ENCODE measurements around the gene DLGAP1. TPM values are rescaled to one million over a fixed set of nuclear protein-coding genes. Genes with fewer than 3 reads are reported as not detected.

Gene DLGAP1
- total and polyA plus RNA-seq, 10 donors: 0.11 to 6.0 (median 2.1) TPM

- WGBS, 5 donors: 86 to 91% (median 89%) methylated on average over 7 of the region's 7 CpGs
- no peak for TF ChIP-seq POLR2A (IDR thresholded peaks at IDR 0.05)
- TF ChIP-seq POLR2AphosphoS5 (IDR thresholded peaks at IDR 0.05): no peak
- no peak for DNase-seq
- intact Hi-C loops (cut with DNase I; ENCODE audit: low total_unique reads): no loop called here
- Histone ChIP-seq H3K4me3 (no peak overlapping the region), H3K9me3 (peaks cover 0 to 3% (median 0%) of the 10 kb centered on the region in 8 donors), H3K4me1 (no peaks in the 10 kb centered on the region), H3K27ac (no peak overlapping the region), H3K36me3 (no peaks in the 10 kb centered on the region), H3K27me3 (replicated peaks in 1 of 7) (no peaks in the 10 kb centered on the region)
These were observed 494.1 kb downstream of the DLGAP1 start for GRCh38 chr18:3960977-3961376.

GRCh38 chr18:3960142-3960541 lies 495.0 kb downstream of the DLGAP1 start:
- TF ChIP-seq CTCF (IDR thresholded peaks at IDR 0.05 in 8 of 11, conservative IDR thresholded peaks at IDR 0.05 in 3 of 11) (no peak), POLR2A (IDR thresholded peaks at IDR 0.05) (no peak), POLR2AphosphoS5 (IDR thresholded peaks at IDR 0.05) (no peak)
- Histone ChIP-seq H3K36me3 (no peaks in the 10 kb centered on the region), H3K4me3 (no peak overlapping the region), H3K9me3 (peaks cover 0 to 5% (median 0%) of the 10 kb centered on the region in 8 donors), H3K4me1 (no peaks in the 10 kb centered on the region), H3K27ac (no peak overlapping the region), H3K27me3 (replicated peaks in 1 of 7) (no peaks in the 10 kb centered on the region)
- WGBS, 5 donors: 75 to 85% (median 81%) methylated on average over 4 of the region's 4 CpGs
- intact Hi-C loops (cut with DNase I; ENCODE audit: low total_unique reads): no loop called here
- DNase-seq: no peak

GRCh38 chr18:3952031-3952430 lies 503.1 kb downstream of the DLGAP1 start:
- Histone ChIP-seq H3K9me3 (peaks cover 0 to 5% (median 0%) of the 10 kb centered on the region in 8 donors), H3K4me1 (no peaks in the 10 kb centered on the region), H3K4me3 (no peak overlapping the region), H3K27me3 (replicated peaks in 1 of 7) (no peaks in the 10 kb centered on the region), H3K27ac (no peak overlapping the region), H3K36me3 (no peaks in the 10 kb centered on the region)
- 82 to 92% (median 86%) methylated on average over 5 of the region's 5 CpGs for WGBS, 5 donors
- TF ChIP-seq POLR2AphosphoS5 (IDR thresholded peaks at IDR 0.05) (no peak), CTCF (IDR thresholded peaks at IDR 0.05 in 8 of 11, conservative IDR thresholded peaks at IDR 0.05 in 3 of 11) (no peak), POLR2A (IDR thresholded peaks at IDR 0.05) (no peak)
- intact Hi-C loops (cut with DNase I; ENCODE audit: low total_unique reads): no loop called here
- DNase-seq: no peak

GRCh38 chr18:3950668-3951404 lies 504.3 kb downstream of the DLGAP1 start:
- Histone ChIP-seq H3K27me3 (replicated peaks in 1 of 7) (no peaks in the 10 kb centered on the region), H3K9me3 (peaks cover 0 to under 1% (median 0%) of the 10 kb centered on the region in 8 donors), H3K27ac (no peak overlapping the region), H3K4me1 (no peaks in the 10 kb centered on the region), H3K4me3 (no peak overlapping the region), H3K36me3 (no peaks in the 10 kb centered on the region)
- TF ChIP-seq POLR2AphosphoS5 (IDR thresholded peaks at IDR 0.05) (no peak), CTCF (IDR thresholded peaks at IDR 0.05 in 8 of 11, conservative IDR thresholded peaks at IDR 0.05 in 3 of 11) (no peak), POLR2A (IDR thresholded peaks at IDR 0.05) (no peak)
- 63 to 79% (median 74%) methylated on average over 3 of the region's 3 CpGs for WGBS, 5 donors
- intact Hi-C loops (cut with DNase I; ENCODE audit: low total_unique reads): no loop called here
- DNase-seq: no peak

Measured in spleen (tissue), 11 donors.